OCI-LY1 (cell line): ENCODE results near the gene MTMR3.

Source experiments
- CTCF ChIP-seq: fragments of 200-600 bp; sonication (generic), shearing (Covaris generic); IDR thresholded peaks from 2 replicates; pipeline ENCODE4 v1.5.1; 2017; ENCODE audit warnings: mild to moderate bottlenecking, antibody characterized with exemption, low read length, moderate library complexity, mixed read lengths
- EZH2 ChIP-seq: fragments of 200-600 bp; sonication (generic), shearing (Covaris generic); IDR thresholded peaks from 2 replicates; pipeline ENCODE4 v1.8.0; 2017; ENCODE audit warnings: borderline replicate concordance, mixed run types, mild to moderate bottlenecking, antibody characterized with exemption, low read length, moderate library complexity, mixed read lengths

DNA sequence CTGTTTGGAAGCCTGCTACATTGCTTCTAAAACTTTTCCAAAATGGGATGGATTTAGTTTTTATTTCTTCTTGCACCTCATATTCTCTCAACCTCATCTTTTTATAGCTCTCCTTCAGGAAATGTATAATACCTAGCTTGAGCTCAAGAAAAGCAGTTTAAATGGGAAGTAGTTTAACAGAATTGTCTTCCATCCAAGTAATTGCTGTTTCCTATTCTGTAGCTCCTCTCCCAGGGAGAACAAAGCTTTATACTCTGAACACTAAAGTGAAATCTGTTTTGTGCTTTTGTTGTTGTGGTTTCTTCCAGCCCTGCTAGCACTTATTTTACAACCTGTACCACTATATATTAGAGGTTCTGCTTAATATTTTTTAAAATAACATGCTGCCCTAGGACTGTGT is 114.1 kb downstream of the MTMR3 start:
- TF ChIP-seq EZH2 (no peak), CTCF (no peak)
